ENCODE data around the gene FNBP1.

- TF ChIP-seq CTCF (IDR thresholded peaks at IDR 0.05; ENCODE audit: low read depth, low read length) (no peak), POLR2A (IDR thresholded peaks at IDR 0.05; ENCODE audit: extremely low read depth, insufficient read length) (no peak), MAX (IDR thresholded peaks at IDR 0.05; ENCODE audit: low read depth, low read length) (no peak), MYC (IDR thresholded peaks at IDR 0.05; ENCODE audit: low read depth, low read length) (no peak)
Observed at GRCh38 chr9:130018265-130018664, 24.7 kb downstream of the FNBP1 start.
